Mesenchymal stem cell (in vitro differentiated cells and primary cell): ENCODE results near the gene TMEM181.
A peak's percentile ranks its signal among the peaks of the same experiment; 100 is the strongest.

Experiments used
- DNase-seq: peaks from one replicate; pipeline ENCODE4 v3.0.0-alpha.2; 2013
- H2AFZ ChIP-seq: one replicate; pipeline ENCODE4 v1.6.1; 2013; ENCODE audit warnings: low read depth, mild to moderate bottlenecking, control low read depth, inconsistent platforms, low read length, moderate library complexity
- H2AK5ac ChIP-seq: 2 replicates; pipeline ENCODE4 v1.6.1; 2013; ENCODE audit warnings: low read length, moderate library complexity, mild to moderate bottlenecking, inconsistent platforms; ENCODE audit not compliant: severe bottlenecking
- H2BK120ac ChIP-seq: one replicate; pipeline ENCODE4 v1.6.1; 2013; ENCODE audit warnings: low read depth, mild to moderate bottlenecking, inconsistent platforms, low read length, moderate library complexity
- H2BK12ac ChIP-seq, 2 experiments: one replicate each; pipeline ENCODE4 v1.6.1; 2013; ENCODE audit warnings: inconsistent platforms in 2 of 2, low read length in 2 of 2, mild to moderate bottlenecking in 2 of 2, moderate library complexity in 2 of 2, control low read depth in 1 of 2
- H2BK15ac ChIP-seq: one replicate; pipeline ENCODE4 v1.6.1; 2013; ENCODE audit warnings: mild to moderate bottlenecking, low read depth, inconsistent platforms; ENCODE audit not compliant: poor library complexity, severe bottlenecking
- H2BK5ac ChIP-seq: 2 replicates; pipeline ENCODE4 v1.6.1; 2013; ENCODE audit warnings: low read depth, mild to moderate bottlenecking, low read length, control low read depth, inconsistent platforms; ENCODE audit not compliant: poor library complexity, severe bottlenecking
- H3K14ac ChIP-seq, 2 experiments: one replicate each; pipeline ENCODE4 v1.6.1; 2013; ENCODE audit warnings: inconsistent platforms in 2 of 2, low read length in 2 of 2, control low read depth in 1 of 2, mild to moderate bottlenecking in 1 of 2, moderate library complexity in 1 of 2
- H3K18ac ChIP-seq, 2 experiments: one replicate each; pipeline ENCODE4 v1.6.1; 2013; ENCODE audit warnings: inconsistent platforms in 2 of 2, low read length in 2 of 2, control low read depth in 1 of 2, low read depth in 1 of 2, mild to moderate bottlenecking in 1 of 2
- H3K23ac ChIP-seq, 2 experiments: one replicate each; pipeline ENCODE4 v1.6.1; 2013; ENCODE audit warnings: inconsistent platforms in 2 of 2, low read length in 2 of 2, mild to moderate bottlenecking in 2 of 2, moderate library complexity in 2 of 2, control low read depth in 1 of 2
- H3K27ac ChIP-seq: 2 replicates; pipeline ENCODE4 v1.5.1; 2013; ENCODE audit warnings: mild to moderate bottlenecking, moderate library complexity, low read length, control low read depth, inconsistent platforms; ENCODE audit not compliant: poor library complexity, severe bottlenecking
- H3K27me3 ChIP-seq, 2 experiments: 2 replicates each; pipeline versions ENCODE4 v1.6.1 to v1.7.0; 2013; ENCODE audit warnings: low read length in 2 of 2, mild to moderate bottlenecking in 2 of 2, moderate library complexity in 2 of 2, control low read depth in 1 of 2, inconsistent platforms in 1 of 2; ENCODE audit not compliant: control insufficient read depth in 1 of 2, insufficient read depth in 1 of 2
- H3K36me3 ChIP-seq, 2 experiments: 2 replicates each; pipeline versions ENCODE4 v1.6.1 to v1.7.0; 2013; ENCODE audit warnings: low read length in 2 of 2, control low read depth in 1 of 2, inconsistent platforms in 1 of 2, low read depth in 1 of 2, mild to moderate bottlenecking in 1 of 2; ENCODE audit not compliant: insufficient read depth in 2 of 2, control insufficient read depth in 1 of 2
- H3K4ac ChIP-seq, 2 experiments: one replicate each; pipeline ENCODE4 v1.6.1; 2013; ENCODE audit warnings: inconsistent platforms in 2 of 2, low read length in 2 of 2, mild to moderate bottlenecking in 2 of 2, moderate library complexity in 2 of 2, control low read depth in 1 of 2, low read depth in 1 of 2
- H3K4me1 ChIP-seq: 2 replicates; pipeline ENCODE4 v1.6.1; 2013; ENCODE audit warnings: low read depth, low read length, control low read depth; ENCODE audit not compliant: control insufficient read depth, insufficient read depth
- H3K4me2 ChIP-seq: 2 replicates; pipeline ENCODE4 v1.6.1; 2013; ENCODE audit warnings: low read length, mild to moderate bottlenecking, inconsistent platforms; ENCODE audit not compliant: poor library complexity, severe bottlenecking
- H3K4me3 ChIP-seq, 2 experiments: 2 replicates each; pipeline versions ENCODE4 v1.5.1 to v1.7.0; 2013; ENCODE audit warnings: low read length in 2 of 2, mild to moderate bottlenecking in 2 of 2, control low read depth in 1 of 2, low read depth in 1 of 2; ENCODE audit not compliant: insufficient read depth in 1 of 2
- H3K79me1 ChIP-seq: replicated peaks from 2 replicates; pipeline ENCODE4 v1.6.1; 2013; ENCODE audit warnings: mild to moderate bottlenecking, control low read depth, low read length, inconsistent platforms; ENCODE audit not compliant: poor library complexity, severe bottlenecking
- H3K9ac ChIP-seq: 2 replicates; pipeline ENCODE4 v1.7.0; 2013; ENCODE audit warnings: mild to moderate bottlenecking, low read length, moderate library complexity
- H3K9me3 ChIP-seq: 2 replicates; pipeline ENCODE4 v1.7.0; 2013; ENCODE audit warnings: mild to moderate bottlenecking, low read length; ENCODE audit not compliant: control insufficient read depth
- H4K8ac ChIP-seq: one replicate; pipeline ENCODE4 v1.6.1; 2013; ENCODE audit warnings: inconsistent platforms, mild to moderate bottlenecking, low read length, moderate library complexity
- H4K91ac ChIP-seq: one replicate; pipeline ENCODE4 v1.6.1; 2013; ENCODE audit warnings: mild to moderate bottlenecking, low read length, inconsistent platforms
- WGBS: methylation state at CpG from one replicate; pipeline ENCODE4 v1.1.7; 2013; ENCODE audit warnings: mixed read lengths; 5-methylcytosine and 5-hydroxymethylcytosine counted together

The TMEM181 gene

DNA sequence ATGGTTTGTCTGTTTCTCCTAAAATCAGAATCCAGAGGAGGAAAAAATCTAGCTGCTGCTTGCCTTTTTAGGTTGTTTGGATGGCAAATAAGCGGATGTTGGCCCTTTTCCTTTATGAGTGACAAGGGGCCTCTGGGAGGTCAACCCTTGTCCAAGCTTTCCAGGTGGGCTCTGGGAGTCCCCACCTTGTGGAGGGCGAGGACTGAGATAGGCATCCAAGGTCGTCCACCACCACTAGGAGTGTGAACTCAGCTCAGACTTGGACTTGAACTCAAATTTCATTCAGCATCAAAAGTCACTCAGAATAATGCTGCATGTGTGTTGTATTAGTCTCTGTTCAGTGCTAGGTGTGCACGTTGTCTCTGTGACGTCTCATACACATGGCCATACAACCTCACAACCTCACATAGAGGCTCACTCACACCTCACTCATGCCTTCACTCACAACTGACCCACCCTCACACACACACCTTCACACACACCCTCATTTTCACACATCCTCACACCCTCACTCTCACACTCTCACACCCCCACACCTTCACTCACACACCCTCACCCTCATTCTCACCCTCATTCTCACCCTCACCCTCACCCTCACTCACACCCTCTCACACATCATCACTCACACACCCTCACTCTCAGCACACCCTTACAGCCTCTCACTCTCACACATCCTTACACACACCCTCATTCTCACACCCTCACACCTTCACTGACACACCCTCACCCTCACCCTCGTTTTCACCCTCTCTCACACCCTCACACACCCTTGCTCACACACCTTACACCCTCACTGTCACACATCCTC lies 66.7 kb downstream of the TMEM181 start:
- no peak overlapping the region for H4K91ac ChIP-seq
- no peak overlapping the region for H2BK5ac ChIP-seq
- no peak overlapping the region for H3K14ac ChIP-seq
- no peak overlapping the region for H3K4me2 ChIP-seq
- DNase-seq = no peak
- H2BK15ac ChIP-seq = no peak overlapping the region
- no peak overlapping the region for H2BK12ac ChIP-seq
- no peak overlapping the region for H2AFZ ChIP-seq
- H3K27ac ChIP-seq = no peak overlapping the region
- no peak overlapping the region for H3K9ac ChIP-seq
- no peak overlapping the region for H3K4me3 ChIP-seq
- no peak overlapping the region for H3K23ac ChIP-seq
- no peak overlapping the region for H3K4ac ChIP-seq
- H3K4me1 ChIP-seq = peaks cover 2% of the 10 kb centered on the region
- no peaks in the 10 kb centered on the region for H3K27me3 ChIP-seq
- no peak overlapping the region for H2AK5ac ChIP-seq
- H3K18ac ChIP-seq = no peak overlapping the region
- H2BK120ac ChIP-seq = no peak overlapping the region
- peaks cover 72 to 74% of the 10 kb centered on the region in 2 experiments for H3K36me3 ChIP-seq
- 94% methylated on average over 6 of the region's 6 CpGs for WGBS
- H4K8ac ChIP-seq = no peak overlapping the region
- no peaks in the 10 kb centered on the region for H3K9me3 ChIP-seq
- peaks cover 34% of the 10 kb centered on the region for H3K79me1 ChIP-seq

DNA sequence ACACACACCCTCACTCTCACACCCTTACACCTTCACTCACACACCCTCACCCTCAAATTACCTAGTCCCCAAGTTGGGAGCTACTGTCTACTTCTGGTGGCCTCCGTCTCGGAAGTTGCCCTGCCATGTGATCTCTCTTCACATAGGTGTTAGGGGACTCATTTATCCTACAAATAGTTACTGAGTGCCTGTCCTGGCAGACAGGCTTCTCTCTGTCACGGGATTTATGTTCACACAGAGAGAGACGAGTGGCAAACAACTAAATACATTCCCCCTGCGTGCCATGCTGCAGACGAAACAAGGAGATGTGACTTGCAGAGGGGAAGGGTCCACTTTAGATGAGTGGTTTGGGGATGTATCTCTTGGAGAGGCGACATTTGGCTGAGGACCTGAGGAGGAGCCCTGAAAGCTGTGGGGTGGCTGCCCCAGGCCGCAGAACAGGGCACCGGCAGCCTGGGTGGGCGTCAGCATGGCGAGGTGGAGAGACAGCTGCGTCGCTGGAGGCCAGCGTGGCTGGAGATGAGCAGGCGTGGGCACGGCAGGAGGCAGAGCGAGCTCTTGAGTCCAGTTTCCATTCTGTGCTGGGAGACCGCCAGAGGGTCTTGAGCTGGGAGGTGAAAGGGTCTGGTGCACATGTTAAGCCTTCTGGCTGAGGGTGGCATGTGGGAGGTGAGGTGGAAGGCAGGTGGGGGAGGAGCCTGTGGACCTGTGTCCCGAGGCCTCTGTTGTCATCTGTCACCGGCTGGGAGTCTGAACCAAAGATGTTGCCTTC lies 67.5 kb downstream of the TMEM181 start:
- no peak overlapping the region for H3K23ac ChIP-seq
- H2BK5ac ChIP-seq = no peak overlapping the region
- no peak overlapping the region for H2BK120ac ChIP-seq
- WGBS = 97% methylated on average over 20 of the region's 20 CpGs
- H2AK5ac ChIP-seq = no peak overlapping the region
- H3K14ac ChIP-seq = no peak overlapping the region
- H3K9me3 ChIP-seq = no peaks in the 10 kb centered on the region
- H3K36me3 ChIP-seq = peaks cover 64 to 67% of the 10 kb centered on the region in 2 experiments
- H3K27me3 ChIP-seq = no peaks in the 10 kb centered on the region
- H3K9ac ChIP-seq = no peak overlapping the region
- H3K4me3 ChIP-seq = no peak overlapping the region
- no peak overlapping the region for H2BK12ac ChIP-seq
- H4K91ac ChIP-seq = no peak overlapping the region
- no peak overlapping the region for H3K18ac ChIP-seq
- H3K4me1 ChIP-seq = peaks cover 4% of the 10 kb centered on the region
- no peak for DNase-seq
- H2AFZ ChIP-seq = no peak overlapping the region
- no peak overlapping the region for H3K4me2 ChIP-seq
- H3K79me1 ChIP-seq = peaks cover 33% of the 10 kb centered on the region
- no peak overlapping the region for H3K4ac ChIP-seq
- no peak overlapping the region for H3K27ac ChIP-seq
- H4K8ac ChIP-seq = no peak overlapping the region
- H2BK15ac ChIP-seq = no peak overlapping the region

DNA sequence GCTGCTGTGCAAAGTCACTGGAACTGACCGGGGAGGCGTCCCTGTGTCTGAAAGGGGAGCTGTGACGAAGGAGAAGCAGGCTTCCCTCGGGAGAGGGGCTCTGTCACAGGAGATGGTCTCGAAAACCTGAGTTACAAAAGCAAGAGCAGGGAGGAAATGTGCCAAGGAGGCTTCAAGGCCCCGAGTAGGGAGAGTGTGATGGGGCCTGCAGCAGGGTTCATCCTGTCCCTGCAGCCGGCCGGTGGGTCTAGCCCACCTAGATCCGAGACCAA lies 68.0 kb downstream of the TMEM181 start:
- peaks cover 59 to 64% of the 10 kb centered on the region in 2 experiments for H3K36me3 ChIP-seq
- no peak overlapping the region for H3K9ac ChIP-seq
- no peak overlapping the region for H2BK5ac ChIP-seq
- no peak for DNase-seq
- no peak overlapping the region for H3K4me3 ChIP-seq
- H3K23ac ChIP-seq = no peak overlapping the region
- 96% methylated on average over 9 of the region's 9 CpGs for WGBS
- no peak overlapping the region for H2AK5ac ChIP-seq
- no peak overlapping the region for H4K91ac ChIP-seq
- H2BK12ac ChIP-seq = no peak overlapping the region
- no peak overlapping the region for H3K4ac ChIP-seq
- H2BK15ac ChIP-seq = no peak overlapping the region
- peaks cover 4% of the 10 kb centered on the region for H3K4me1 ChIP-seq
- H3K27me3 ChIP-seq = no peaks in the 10 kb centered on the region
- peaks cover 30% of the 10 kb centered on the region for H3K79me1 ChIP-seq
- no peak overlapping the region for H3K18ac ChIP-seq
- no peak overlapping the region for H2AFZ ChIP-seq
- H3K9me3 ChIP-seq = no peaks in the 10 kb centered on the region
- H4K8ac ChIP-seq = no peak overlapping the region
- H3K4me2 ChIP-seq = no peak overlapping the region
- no peak overlapping the region for H2BK120ac ChIP-seq
- H3K14ac ChIP-seq = no peak overlapping the region
- no peak overlapping the region for H3K27ac ChIP-seq

DNA sequence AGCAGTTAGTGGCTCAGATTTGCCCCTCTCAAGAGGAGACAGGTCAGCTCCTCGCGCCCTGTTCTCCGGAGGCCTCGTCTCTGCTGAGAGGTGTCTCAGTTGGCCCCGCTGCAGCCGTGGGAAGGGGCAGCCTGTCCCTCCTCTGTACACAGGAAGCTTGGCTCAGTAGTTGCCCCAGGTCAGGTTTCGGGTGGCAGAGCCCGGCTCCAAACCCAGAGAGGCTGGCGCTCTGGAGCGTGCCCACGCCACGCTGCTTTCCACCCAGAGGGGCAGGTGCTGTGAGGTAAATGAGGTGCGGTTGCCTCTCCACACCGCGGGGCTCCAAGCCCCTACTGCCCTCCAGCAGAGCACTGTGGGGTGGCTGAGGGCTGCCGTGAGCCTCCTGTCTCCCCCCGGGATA lies 68.7 kb downstream of the TMEM181 start:
- Histone ChIP-seq H2AK5ac (no peak overlapping the region), H3K36me3 (peaks cover 62 to 68% of the 10 kb centered on the region in 2 experiments), H2BK15ac (no peak overlapping the region), H3K4ac (no peak overlapping the region), H2BK120ac (no peak overlapping the region), H4K8ac (no peak overlapping the region), H3K27me3 (no peaks in the 10 kb centered on the region), H3K18ac (peak overlapping the region in 1 of 2 experiments; percentile 16), H3K4me1 (peaks cover 4% of the 10 kb centered on the region), H4K91ac (no peak overlapping the region), H3K27ac (no peak overlapping the region), H3K79me1 (peaks cover 29% of the 10 kb centered on the region), H2AFZ (no peak overlapping the region), H3K23ac (no peak overlapping the region), H2BK12ac (no peak overlapping the region), H3K4me2 (no peak overlapping the region), H3K9me3 (no peaks in the 10 kb centered on the region), H3K14ac (no peak overlapping the region), H3K4me3 (no peak overlapping the region), H2BK5ac (no peak overlapping the region), H3K9ac (no peak overlapping the region)
- WGBS = 95% methylated on average over 17 of the region's 17 CpGs
- DNase-seq = no peak
